Astrocyte (in vitro differentiated cells and primary cell): ENCODE results near the gene CDH23. TPM values are rescaled to one million over a fixed set of nuclear protein-coding genes. Genes with fewer than 3 reads are reported as not detected.

Source experiments
- DNase-seq: peaks from one replicate; pipeline ENCODE4 v3.0.0-alpha.2; 2010; ENCODE audit warnings: low read depth
- FAIRE-seq: peaks from 2 replicates; lab custom pipeline; 2011; peaks lifted over from hg19 to GRCh38; lab: Jason Lieb, UNC
- H2AFZ ChIP-seq: 2 replicates; pipeline ENCODE4 v1.6.0; 2012; ENCODE audit warnings: low read depth, low read length, inconsistent platforms
- H3K27ac ChIP-seq: 2 replicates; pipeline ENCODE4 v1.5.1; 2011; ENCODE audit warnings: low read depth, low read length, inconsistent platforms
- H3K27me3 ChIP-seq: 2 replicates; pipeline ENCODE4 v1.6.0; 2011; ENCODE audit warnings: low read length, inconsistent platforms; ENCODE audit not compliant: insufficient read depth
- H3K36me3 ChIP-seq: 2 replicates; pipeline ENCODE4 v1.5.1; 2011; ENCODE audit warnings: low read length, inconsistent platforms; ENCODE audit not compliant: insufficient read depth
- H3K4me1 ChIP-seq: 2 replicates; pipeline ENCODE4 v1.5.1; 2011; ENCODE audit warnings: low read length, inconsistent platforms; ENCODE audit not compliant: insufficient read depth
- H3K4me2 ChIP-seq: 2 replicates; pipeline ENCODE4 v1.6.0; 2012; ENCODE audit warnings: low read length, inconsistent platforms
- H3K4me3 ChIP-seq: 2 replicates; pipeline ENCODE4 v1.5.1; 2011; ENCODE audit warnings: low read depth, mild to moderate bottlenecking, low read length, inconsistent platforms; ENCODE audit not compliant: insufficient read depth
- H3K79me2 ChIP-seq: 2 replicates; pipeline ENCODE4 v1.6.0; 2012; ENCODE audit warnings: mild to moderate bottlenecking, low read length, inconsistent platforms; ENCODE audit not compliant: insufficient read depth
- H3K9ac ChIP-seq: 2 replicates; pipeline ENCODE4 v1.6.0; 2012; ENCODE audit warnings: mild to moderate bottlenecking, low read length, inconsistent platforms
- H3K9me3 ChIP-seq: 2 replicates; pipeline ENCODE4 v1.5.1; 2012; ENCODE audit warnings: low read depth, mild to moderate bottlenecking, low read length, inconsistent platforms; ENCODE audit not compliant: insufficient read depth
- H4K20me1 ChIP-seq: 2 replicates; pipeline ENCODE4 v1.6.0; 2012; ENCODE audit warnings: low read length, inconsistent platforms; ENCODE audit not compliant: insufficient read depth
- H3K27ac Mint-ChIP-seq: one replicate; pipeline ENCODE4 v1.8.0; 2021; ENCODE audit warnings: mild to moderate bottlenecking, mixed read lengths; ENCODE audit not compliant: unreplicated experiment
- H3K27me3 Mint-ChIP-seq: one replicate; pipeline ENCODE4 v1.8.0; 2021; ENCODE audit warnings: low read depth, mixed read lengths; ENCODE audit not compliant: unreplicated experiment
- H3K36me3 Mint-ChIP-seq: one replicate; pipeline ENCODE4 v1.8.0; 2021; ENCODE audit warnings: low read depth, mixed read lengths; ENCODE audit not compliant: unreplicated experiment
- H3K4me1 Mint-ChIP-seq: one replicate; pipeline ENCODE4 v1.8.0; 2021; ENCODE audit warnings: low read depth, mixed read lengths; ENCODE audit not compliant: unreplicated experiment
- H3K4me3 Mint-ChIP-seq: one replicate; pipeline ENCODE4 v1.8.0; 2021; ENCODE audit warnings: mild to moderate bottlenecking, moderate library complexity, mixed read lengths; ENCODE audit not compliant: unreplicated experiment
- H3K9me3 Mint-ChIP-seq: one replicate; pipeline ENCODE4 v1.8.0; 2021; ENCODE audit warnings: mild to moderate bottlenecking, mixed read lengths; ENCODE audit not compliant: unreplicated experiment
- CTCF ChIP-seq: IDR thresholded peaks from 2 replicates; pipeline ENCODE4 v1.5.1; 2011; ENCODE audit warnings: low read depth, mild to moderate bottlenecking, inconsistent platforms, low read length, moderate library complexity; ENCODE audit not compliant: insufficient read depth
- EZH2 ChIP-seq: IDR thresholded peaks from 2 replicates; pipeline ENCODE4 v1.6.1; 2012; ENCODE audit warnings: mild to moderate bottlenecking, low read length, inconsistent platforms; ENCODE audit not compliant: insufficient read depth
- total RNA-seq: library from RNA; stranded (reverse); gene quantifications from 2 replicates; pipeline ENCODE4 v1.2.1, GENCODE V29; 2021

The CDH23 gene
- total RNA-seq, 1 donor from 2014 or later = not detected

- Mint-ChIP-seq H3K4me3 (no peak overlapping the region), H3K9me3 (no peaks in the 10 kb centered on the region), H3K27me3 (peaks cover 43% of the 10 kb centered on the region), H3K4me1 (peaks cover 3% of the 10 kb centered on the region), H3K27ac (no peak overlapping the region), H3K36me3 (no peaks in the 10 kb centered on the region)
- Histone ChIP-seq H3K79me2 (no peaks in the 10 kb centered on the region), H4K20me1 (no peaks in the 10 kb centered on the region), H3K4me1 (peaks cover 15% of the 10 kb centered on the region), H3K9me3 (peaks cover 2% of the 10 kb centered on the region), H3K4me2 (no peak overlapping the region), H3K4me3 (no peak overlapping the region), H3K9ac (no peak overlapping the region), H2AFZ (no peak overlapping the region), H3K36me3 (no peaks in the 10 kb centered on the region), H3K27me3 (peaks cover 3% of the 10 kb centered on the region), H3K27ac (no peak overlapping the region)
- DNase-seq (no peak), FAIRE-seq (no peak)
- TF ChIP-seq EZH2 (no peak), CTCF (no peak)
Measured at GRCh38 chr10:71594934-71595571, 198.3 kb downstream of the CDH23 start.

GRCh38 chr10:71595649-71596048 is 198.9 kb downstream of the CDH23 start:
- peaks cover 2% of the 10 kb centered on the region for H3K9me3 ChIP-seq
- H3K36me3 Mint-ChIP-seq = no peaks in the 10 kb centered on the region
- no peak overlapping the region for H3K4me3 ChIP-seq
- no peaks in the 10 kb centered on the region for H3K79me2 ChIP-seq
- FAIRE-seq = no peak
- no peak for DNase-seq
- H3K27me3 Mint-ChIP-seq = peaks cover 38% of the 10 kb centered on the region
- no peak overlapping the region for H3K9ac ChIP-seq
- H3K27ac Mint-ChIP-seq = no peak overlapping the region
- no peak overlapping the region for H3K4me2 ChIP-seq
- no peak overlapping the region for H2AFZ ChIP-seq
- H3K4me3 Mint-ChIP-seq = no peak overlapping the region
- TF ChIP-seq CTCF (no peak), EZH2 (no peak)
- peaks cover 3% of the 10 kb centered on the region for H3K27me3 ChIP-seq
- H3K27ac ChIP-seq = no peak overlapping the region
- no peaks in the 10 kb centered on the region for H3K9me3 Mint-ChIP-seq
- no peaks in the 10 kb centered on the region for H4K20me1 ChIP-seq
- H3K4me1 ChIP-seq = peaks cover 11% of the 10 kb centered on the region
- H3K4me1 Mint-ChIP-seq = peaks cover 3% of the 10 kb centered on the region
- no peaks in the 10 kb centered on the region for H3K36me3 ChIP-seq

- peaks cover 34% of the 10 kb centered on the region for H3K27me3 Mint-ChIP-seq
Measured at GRCh38 chr10:71596127-71596526, 199.4 kb downstream of the CDH23 start.

More at GRCh38 chr10:71596127-71596526, 199.4 kb downstream of the CDH23 start:
- H2AFZ ChIP-seq = no peak overlapping the region
- H3K36me3 Mint-ChIP-seq = peaks cover 2% of the 10 kb centered on the region
- DNase-seq (no peak), FAIRE-seq (no peak)
- H3K36me3 ChIP-seq = no peaks in the 10 kb centered on the region
- TF ChIP-seq EZH2 (no peak), CTCF (no peak)
- H3K4me3 ChIP-seq = no peak overlapping the region
- H4K20me1 ChIP-seq = no peaks in the 10 kb centered on the region
- H3K27me3 ChIP-seq = peaks cover 3% of the 10 kb centered on the region
- peaks cover 2% of the 10 kb centered on the region for H3K9me3 ChIP-seq
- H3K4me1 Mint-ChIP-seq = peaks cover 8% of the 10 kb centered on the region
- H3K4me1 ChIP-seq = peaks cover 13% of the 10 kb centered on the region
- no peak overlapping the region for H3K9ac ChIP-seq
- H3K27ac ChIP-seq = no peak overlapping the region
- no peaks in the 10 kb centered on the region for H3K79me2 ChIP-seq
- H3K4me3 Mint-ChIP-seq = no peak overlapping the region
- no peaks in the 10 kb centered on the region for H3K9me3 Mint-ChIP-seq
- no peak overlapping the region for H3K4me2 ChIP-seq
- no peak overlapping the region for H3K27ac Mint-ChIP-seq
